ENCODE results near the gene COL5A1.

COL5A1 gene

DNA sequence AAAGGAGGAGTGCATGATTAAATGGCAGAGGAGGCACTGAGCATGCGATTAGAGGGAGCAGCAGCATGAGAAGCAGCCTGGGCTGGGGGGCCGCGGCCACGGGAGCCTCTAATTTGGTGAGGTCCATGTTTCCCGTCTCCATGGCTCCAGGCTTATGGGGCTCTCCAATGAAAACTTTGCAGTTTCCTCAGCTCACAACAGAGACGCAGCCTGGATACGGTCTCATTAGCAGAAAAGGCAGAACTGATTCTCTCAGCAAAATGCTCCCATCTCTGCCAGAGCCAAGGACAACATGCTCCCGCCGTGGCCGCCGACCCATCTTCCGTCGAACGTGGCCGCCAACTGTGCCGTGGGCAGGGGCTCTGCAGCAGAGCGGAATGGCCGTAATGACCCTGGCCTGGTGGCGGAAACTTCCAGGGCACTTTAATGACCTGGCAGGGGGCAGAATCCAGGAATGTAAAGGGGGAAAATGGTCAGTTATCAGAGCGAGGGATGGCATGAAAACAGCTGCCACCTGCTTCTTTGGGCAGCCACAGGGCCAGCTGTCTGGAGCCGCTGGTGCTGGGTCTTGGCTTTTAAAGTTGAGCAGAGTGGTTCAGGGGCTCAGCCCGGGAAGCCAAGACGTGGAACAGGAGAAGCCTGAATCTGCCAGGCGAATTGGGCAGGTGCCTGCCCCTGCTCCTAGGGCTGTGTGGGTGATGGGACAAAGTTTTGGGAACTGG is 76.5 kb downstream of the COL5A1 start:
- no peak for DNase-seq (ENCODE audit: low read depth in 1 of 2, low spot score in 1 of 2)
- no peak for TF ChIP-seq JUND (IDR thresholded peaks at IDR 0.05; ENCODE audit: low read depth)
- in situ Hi-C loops (cut with HindIII; ENCODE audit: low pct_unique_long_range_greater_than_20kb, low sequenced_read_pairs) = no loop called here

DNA sequence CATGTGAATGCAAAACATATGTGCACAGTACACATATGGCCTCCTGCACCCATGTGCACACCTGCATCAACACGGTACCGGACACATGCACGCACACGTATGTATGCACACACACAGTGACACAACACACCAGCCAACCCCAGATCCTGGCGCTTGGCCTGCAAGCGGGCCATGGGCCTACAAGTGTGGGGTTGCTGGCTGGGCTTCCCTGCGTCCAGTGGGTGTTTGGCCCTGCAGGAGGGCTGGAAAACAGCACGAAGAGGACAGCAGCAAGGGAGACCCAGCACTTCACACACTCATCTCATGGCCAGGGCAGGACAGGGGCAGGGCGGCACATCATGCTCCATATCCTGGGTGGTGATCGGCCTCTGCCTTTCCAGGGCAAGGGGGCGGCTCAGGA is 77.7 kb downstream of the COL5A1 start:
- no peak for DNase-seq (ENCODE audit: low read depth in 1 of 2, low spot score in 1 of 2)
- no peak for TF ChIP-seq JUND (IDR thresholded peaks at IDR 0.05; ENCODE audit: low read depth)
- in situ Hi-C loops (cut with HindIII; ENCODE audit: low pct_unique_long_range_greater_than_20kb, low sequenced_read_pairs) = no loop called here

DNA sequence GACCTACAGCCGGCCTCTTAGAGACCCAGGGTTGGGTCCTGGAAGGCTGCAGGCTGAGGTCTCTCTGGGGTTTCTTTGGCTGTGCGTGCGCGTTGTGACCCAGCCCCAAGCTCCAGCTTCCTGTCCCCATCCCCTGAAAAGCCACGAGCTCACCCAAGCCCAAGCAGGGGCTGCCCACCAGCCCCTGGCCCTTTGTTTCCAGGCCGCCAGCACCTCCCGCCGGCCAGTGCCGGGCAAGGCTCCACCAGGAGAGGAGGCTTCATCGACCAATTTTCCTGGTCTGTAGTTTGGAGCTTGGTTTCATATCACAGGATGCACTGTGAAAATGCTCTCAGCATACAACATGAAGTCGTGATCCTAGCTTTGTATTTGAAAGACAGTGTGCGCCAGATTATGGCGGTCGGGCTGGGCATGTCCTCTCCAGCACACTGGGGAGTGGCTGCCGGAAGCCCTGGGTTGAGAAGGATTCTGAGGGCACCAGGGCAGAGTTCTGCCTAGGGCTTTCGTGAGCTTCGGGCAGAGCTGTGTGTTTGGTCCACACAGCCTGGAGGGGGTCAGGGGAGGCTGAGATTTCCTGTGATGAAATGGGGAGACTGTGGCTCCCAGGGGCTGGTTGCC is 78.6 kb downstream of the COL5A1 start:
- DNase-seq (ENCODE audit: low read depth in 1 of 2, low spot score in 1 of 2) = no peak
- TF ChIP-seq JUND (IDR thresholded peaks at IDR 0.05; ENCODE audit: low read depth) = no peak
- in situ Hi-C loops (cut with HindIII; ENCODE audit: low pct_unique_long_range_greater_than_20kb, low sequenced_read_pairs) = no loop called here

DNA sequence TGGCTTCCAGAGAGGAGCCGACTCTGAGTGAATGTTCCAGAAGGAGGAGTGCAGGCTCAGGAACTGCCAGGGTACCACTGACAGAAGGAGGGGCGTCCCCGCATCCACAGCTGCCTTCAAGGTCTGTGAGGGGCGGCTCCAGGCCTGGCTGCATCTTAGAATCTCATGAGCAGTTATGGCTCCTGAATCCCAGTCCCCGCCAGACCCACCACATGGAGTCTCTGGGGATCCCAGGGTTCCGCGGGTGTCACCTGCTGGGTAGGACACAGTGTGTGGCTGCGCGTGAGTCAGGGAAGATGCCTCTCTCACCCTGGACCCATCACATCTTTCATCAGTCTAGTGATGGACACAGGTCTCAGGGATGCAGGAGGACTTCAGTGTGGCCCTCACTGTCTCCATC is 79.2 kb downstream of the COL5A1 start:
- no peak for DNase-seq (ENCODE audit: low read depth in 1 of 2, low spot score in 1 of 2)
- TF ChIP-seq JUND (IDR thresholded peaks at IDR 0.05; ENCODE audit: low read depth) = no peak
- in situ Hi-C loops (cut with HindIII; ENCODE audit: low pct_unique_long_range_greater_than_20kb, low sequenced_read_pairs) = no loop called here

DNA sequence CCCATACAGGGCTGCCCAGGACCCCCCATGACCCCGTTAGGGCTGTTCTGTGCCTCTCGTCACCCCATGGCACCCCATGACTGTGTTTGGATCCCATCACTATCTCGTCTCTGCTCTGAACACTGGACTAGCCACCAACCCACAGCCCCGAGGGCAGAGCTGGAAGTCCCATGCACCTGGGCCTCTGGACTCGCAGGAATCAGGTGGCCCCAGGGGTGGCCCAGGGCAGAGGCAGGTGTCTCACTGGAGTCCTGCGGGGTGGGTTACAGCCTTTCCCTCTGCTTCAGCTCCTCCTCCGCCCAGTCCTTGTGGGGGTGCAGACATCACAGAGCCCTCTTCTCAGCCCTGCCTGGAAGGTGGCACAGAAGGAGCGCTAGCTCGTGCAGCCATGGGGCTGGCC is 79.7 kb downstream of the COL5A1 start:
- in situ Hi-C loops (cut with HindIII; ENCODE audit: low pct_unique_long_range_greater_than_20kb, low sequenced_read_pairs) = no loop called here
- no peak for TF ChIP-seq JUND (IDR thresholded peaks at IDR 0.05; ENCODE audit: low read depth)
- no peak for DNase-seq (ENCODE audit: low read depth in 1 of 2, low spot score in 1 of 2)

DNA sequence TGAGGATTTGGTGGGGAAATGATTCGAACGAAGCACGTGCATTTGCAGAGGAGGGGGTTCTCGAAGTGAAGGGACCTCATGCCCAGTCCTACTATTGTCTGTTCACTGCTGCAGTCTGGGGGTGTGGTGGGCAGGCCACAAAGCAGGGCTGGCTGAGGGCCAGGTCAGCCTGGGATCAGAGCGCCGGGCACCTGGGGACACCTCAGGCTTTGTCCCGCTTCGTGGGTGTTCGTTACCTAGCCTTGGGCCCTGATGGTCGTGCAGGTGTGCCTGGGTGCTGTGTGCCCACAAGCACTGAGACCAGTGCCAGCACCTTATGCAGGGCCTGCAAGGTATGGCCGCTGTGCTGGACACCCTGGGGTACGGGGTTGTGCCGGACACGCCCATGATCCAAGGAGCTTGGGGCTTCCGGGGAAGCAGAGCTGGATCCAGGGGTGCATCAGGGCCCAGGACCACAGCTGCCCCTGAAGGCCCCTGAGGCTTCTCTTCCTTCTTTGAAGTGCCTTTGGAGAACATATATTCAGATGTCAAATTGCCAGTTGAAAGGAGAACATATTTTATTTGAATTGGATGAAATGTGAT is 80.6 kb downstream of the COL5A1 start:
- in situ Hi-C loops (cut with HindIII; ENCODE audit: low pct_unique_long_range_greater_than_20kb, low sequenced_read_pairs) = no loop called here
- DNase-seq (ENCODE audit: low read depth in 1 of 2, low spot score in 1 of 2) = no peak
- no peak for TF ChIP-seq JUND (IDR thresholded peaks at IDR 0.05; ENCODE audit: low read depth)

DNA sequence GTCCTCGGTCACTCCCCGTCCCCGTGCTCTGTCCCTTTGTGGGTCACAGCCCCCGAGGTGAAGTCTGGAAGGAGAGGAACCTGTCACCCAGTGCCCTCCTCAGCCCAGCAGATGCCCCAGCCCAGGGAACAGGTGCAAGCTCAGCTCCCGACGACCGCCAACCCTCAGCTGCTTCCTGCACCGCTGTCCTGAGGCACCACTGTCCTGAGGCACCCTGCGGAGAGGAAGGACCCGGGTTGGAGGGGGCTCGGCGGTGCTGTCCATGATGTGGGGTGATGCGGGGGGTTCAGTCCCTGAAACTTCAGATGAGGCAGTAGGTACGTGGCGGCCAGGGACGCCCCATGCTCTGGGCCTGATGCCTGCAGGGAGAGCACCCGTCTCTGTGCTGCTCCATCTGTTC is 81.4 kb downstream of the COL5A1 start:
- in situ Hi-C loops (cut with HindIII; ENCODE audit: low pct_unique_long_range_greater_than_20kb, low sequenced_read_pairs) = no loop called here
- DNase-seq (ENCODE audit: low read depth in 1 of 2, low spot score in 1 of 2) = no peak
- no peak for TF ChIP-seq JUND (IDR thresholded peaks at IDR 0.05; ENCODE audit: low read depth)

DNA sequence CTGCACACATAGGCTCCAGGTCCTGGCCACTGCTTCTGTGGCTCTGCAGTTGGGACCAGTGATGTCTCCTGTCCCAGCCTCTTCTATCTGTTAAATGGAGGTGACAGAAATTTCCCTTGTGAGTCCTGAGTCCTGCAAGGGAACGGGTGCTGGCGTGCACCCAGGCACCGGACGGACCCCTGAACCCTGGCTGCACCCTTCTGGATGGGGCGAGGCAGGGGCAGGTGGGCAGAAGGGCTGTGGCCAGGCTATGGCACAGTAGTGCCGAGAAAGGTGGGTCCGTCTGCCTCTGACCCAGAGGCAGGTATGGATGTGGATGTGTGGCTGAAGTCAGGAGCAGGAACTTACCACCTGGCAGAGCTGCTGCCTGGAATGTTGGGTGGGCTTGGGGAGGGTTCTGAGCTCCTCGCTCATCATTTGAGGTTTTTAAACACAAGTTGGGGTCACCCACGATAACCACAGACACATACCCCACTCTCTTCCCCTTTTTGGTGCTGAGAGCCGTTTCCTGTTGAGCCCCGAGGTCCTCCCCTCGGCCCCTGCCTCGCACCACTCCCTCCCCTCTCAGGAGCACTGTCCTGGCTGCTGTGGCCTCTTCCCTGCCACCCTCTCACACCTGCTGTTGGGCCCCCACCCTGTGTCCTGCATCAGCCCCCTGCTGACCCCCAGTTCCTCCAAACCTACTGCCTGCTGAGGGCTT is 82.0 kb downstream of the COL5A1 start:
- in situ Hi-C loops (cut with HindIII; ENCODE audit: low pct_unique_long_range_greater_than_20kb, low sequenced_read_pairs) = no loop called here
- TF ChIP-seq JUND (IDR thresholded peaks at IDR 0.05; ENCODE audit: low read depth) = no peak
- no peak for DNase-seq (ENCODE audit: low read depth in 1 of 2, low spot score in 1 of 2)

DNA sequence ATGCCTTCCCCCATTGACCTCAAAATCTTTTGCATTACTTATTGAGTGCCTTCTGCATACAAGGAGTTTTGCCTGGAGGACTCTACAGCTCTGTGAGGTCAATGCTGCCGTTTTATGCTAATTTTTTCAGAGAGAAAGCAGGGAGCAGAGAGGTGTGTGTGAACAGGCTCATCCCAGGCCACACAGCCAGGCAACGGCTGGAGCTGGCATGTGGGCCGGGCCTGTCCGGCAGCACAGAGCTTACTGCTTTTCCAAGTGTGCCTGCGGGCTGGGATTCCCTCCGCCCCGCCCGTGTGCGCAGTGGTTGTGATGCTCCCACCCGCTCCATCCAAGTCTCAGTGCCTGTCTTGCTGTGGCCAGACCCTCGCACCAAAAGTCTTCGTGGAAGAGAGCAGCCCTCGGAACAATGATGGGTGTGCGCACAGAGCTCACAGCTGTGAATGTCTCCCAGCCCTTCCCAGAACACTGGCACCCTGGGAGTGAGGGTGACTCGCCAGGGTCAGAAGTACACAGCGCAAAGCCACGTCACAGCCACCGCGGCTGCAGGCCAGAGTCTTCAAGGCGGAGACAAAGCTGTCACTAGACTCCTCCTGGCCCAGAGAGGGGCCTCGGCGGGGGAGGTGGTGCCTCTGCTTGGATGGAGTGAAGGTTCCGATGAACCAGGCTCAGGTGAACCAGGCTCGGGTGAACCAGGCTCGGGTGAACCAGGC is 82.8 kb downstream of the COL5A1 start:
- in situ Hi-C loops (cut with HindIII; ENCODE audit: low pct_unique_long_range_greater_than_20kb, low sequenced_read_pairs) = no loop called here
- DNase-seq (ENCODE audit: low read depth in 1 of 2, low spot score in 1 of 2) = no peak
- no peak for TF ChIP-seq JUND (IDR thresholded peaks at IDR 0.05; ENCODE audit: low read depth)

DNA sequence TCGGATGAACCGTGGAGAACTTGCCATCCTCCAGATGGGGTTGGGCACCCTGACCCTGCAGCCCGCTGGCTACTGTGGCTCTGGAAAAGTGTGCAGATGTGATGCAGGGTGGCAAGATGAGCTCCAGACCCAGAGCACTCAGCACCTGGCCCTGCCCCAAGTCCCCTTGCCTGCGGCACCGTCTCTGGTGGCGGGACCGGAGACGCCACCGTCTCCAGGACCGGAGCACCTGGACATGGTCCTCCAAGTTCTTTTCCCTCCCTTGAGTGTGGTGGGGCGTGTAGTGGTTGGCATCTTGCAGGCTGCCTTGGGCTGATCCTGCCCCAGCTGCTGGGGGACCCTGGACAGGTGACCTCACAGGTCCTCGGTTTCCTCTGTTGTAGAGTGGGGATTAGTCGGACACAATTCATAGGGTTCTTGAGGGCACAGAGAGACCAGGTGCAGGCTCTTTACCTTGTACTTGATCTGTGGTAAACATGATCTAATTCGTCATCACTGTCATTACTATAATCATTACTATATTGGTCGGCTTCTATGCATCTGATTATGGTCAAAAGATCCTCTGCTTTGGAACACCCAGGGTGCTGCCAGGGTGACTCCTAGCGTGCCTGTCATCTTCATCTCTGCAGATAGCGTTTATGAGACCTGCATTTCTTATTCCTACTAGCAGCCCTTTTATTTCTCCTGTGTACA is 83.5 kb downstream of the COL5A1 start:
- in situ Hi-C loops (cut with HindIII; ENCODE audit: low pct_unique_long_range_greater_than_20kb, low sequenced_read_pairs) = no loop called here
- no peak for DNase-seq (ENCODE audit: low read depth in 1 of 2, low spot score in 1 of 2)
- no peak for TF ChIP-seq JUND (IDR thresholded peaks at IDR 0.05; ENCODE audit: low read depth)

DNA sequence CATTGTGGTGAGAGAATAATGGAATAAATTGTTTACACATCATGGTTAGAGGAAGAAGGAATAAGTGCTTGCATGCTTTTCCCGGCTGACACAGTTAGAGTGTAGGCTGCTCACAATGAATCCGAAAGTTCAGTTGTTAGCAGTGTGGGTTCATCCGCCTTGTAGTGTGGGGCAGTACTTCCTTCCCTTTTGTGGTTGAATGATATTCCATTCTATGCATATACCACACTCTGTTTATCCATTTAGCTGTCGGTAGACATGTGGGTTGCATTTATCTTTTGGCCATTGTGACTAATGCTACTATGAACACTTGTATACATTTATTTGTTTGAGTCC is 84.0 kb downstream of the COL5A1 start:
- no peak for DNase-seq (ENCODE audit: low read depth in 1 of 2, low spot score in 1 of 2)

More for the DNA sequence above, 84.0 kb downstream of the COL5A1 start:
- TF ChIP-seq JUND (IDR thresholded peaks at IDR 0.05; ENCODE audit: low read depth) = no peak
- in situ Hi-C loops (cut with HindIII; ENCODE audit: low pct_unique_long_range_greater_than_20kb, low sequenced_read_pairs) = no loop called here

All from T47D (cell line).